K562 (cell line): ENCODE measurements around the gene MOB3B.

Experiments used
- BDP1 ChIP-seq: IDR thresholded peaks from 3 replicates; pipeline ENCODE4 v1.6.1; 2011; ENCODE audit not compliant: insufficient read length, insufficient read depth
- EZH2 ChIP-seq: IDR thresholded peaks from 2 replicates; pipeline ENCODE4 v1.6.1; 2012; ENCODE audit warnings: low read depth, mild to moderate bottlenecking, inconsistent platforms, low read length, borderline replicate concordance
- KAT7 ChIP-seq: sonication (generic); formaldehyde crosslinking; IDR thresholded peaks from 2 replicates; pipeline ENCODE4 v1.8.0; 2022; ENCODE audit warnings: missing genetic modification reagents, mild to moderate bottlenecking, borderline replicate concordance
- NCOR1 ChIP-seq: fragments of 450-650 bp; IDR thresholded peaks from 2 replicates; pipeline ENCODE4 v1.6.1; 2016; ENCODE audit warnings: mild to moderate bottlenecking, moderate library complexity
- NFIC ChIP-seq: fragments of 450-650 bp; IDR thresholded peaks from 2 replicates; pipeline ENCODE4 v1.6.1; 2017; ENCODE audit warnings: mild to moderate bottlenecking, inconsistent platforms
- POLR2A ChIP-seq: fragments of 450-650 bp; conservative IDR thresholded peaks from 2 replicates; pipeline ENCODE4 v1.6.1; 2016
- RAD21 ChIP-seq, 2 experiments: fragments of 250-450 bp in 1 of 2; fragments of 450-650 bp in 1 of 2; sonication (Bioruptor Pico) in 1 of 2; formaldehyde crosslinking in 1 of 2; IDR thresholded peaks in 1 of 2; conservative IDR thresholded peaks in 1 of 2; 2 replicates each; pipeline versions ENCODE4 v1.4.0 to v1.8.0; 2020 to 2022; ENCODE audit warnings: mild to moderate bottlenecking in 2 of 2, moderate library complexity in 1 of 2
- SMC3 ChIP-seq: conservative IDR thresholded peaks from 2 replicates; pipeline ENCODE4 v1.6.1; 2011; ENCODE audit warnings: low read depth, low read length, improper control_type of control experiment; ENCODE audit not compliant: insufficient read depth
- SRSF3 ChIP-seq: fragments of 200-400 bp; formaldehyde crosslinking; IDR thresholded peaks from 2 replicates; pipeline ENCODE4 v1.6.1; 2016; ENCODE audit warnings: mild to moderate bottlenecking, low read length, moderate library complexity; ENCODE audit not compliant: insufficient read depth
- ZBTB8A ChIP-seq: fragments of 450-650 bp; IDR thresholded peaks from 2 replicates; pipeline ENCODE4 v1.6.1; 2018; ENCODE audit warnings: mild to moderate bottlenecking, moderate library complexity; ENCODE audit not compliant: partially characterized antibody
- TF ChIP-seq, protein P1 (sequence below): fragments of 250-450 bp; sonication (Bioruptor Pico); IDR thresholded peaks from 2 replicates; pipeline ENCODE4 v1.5.0; 2020; ENCODE audit warnings: mild to moderate bottlenecking, borderline replicate concordance
- TF ChIP-seq, protein P2 (sequence below), 3 experiments: IDR thresholded peaks in 2 of 3; conservative IDR thresholded peaks in 1 of 3; 2 replicates each; pipeline ENCODE4 v1.5.1; 2011 to 2012; ENCODE audit warnings: low read length in 3 of 3, mild to moderate bottlenecking in 3 of 3, control low read depth in 2 of 3, improper control_type of control experiment in 1 of 3, inconsistent platforms in 1 of 3, low read depth in 1 of 3, mixed read lengths in 1 of 3, moderate library complexity in 1 of 3; ENCODE audit not compliant: insufficient read depth in 2 of 3

DNA sequence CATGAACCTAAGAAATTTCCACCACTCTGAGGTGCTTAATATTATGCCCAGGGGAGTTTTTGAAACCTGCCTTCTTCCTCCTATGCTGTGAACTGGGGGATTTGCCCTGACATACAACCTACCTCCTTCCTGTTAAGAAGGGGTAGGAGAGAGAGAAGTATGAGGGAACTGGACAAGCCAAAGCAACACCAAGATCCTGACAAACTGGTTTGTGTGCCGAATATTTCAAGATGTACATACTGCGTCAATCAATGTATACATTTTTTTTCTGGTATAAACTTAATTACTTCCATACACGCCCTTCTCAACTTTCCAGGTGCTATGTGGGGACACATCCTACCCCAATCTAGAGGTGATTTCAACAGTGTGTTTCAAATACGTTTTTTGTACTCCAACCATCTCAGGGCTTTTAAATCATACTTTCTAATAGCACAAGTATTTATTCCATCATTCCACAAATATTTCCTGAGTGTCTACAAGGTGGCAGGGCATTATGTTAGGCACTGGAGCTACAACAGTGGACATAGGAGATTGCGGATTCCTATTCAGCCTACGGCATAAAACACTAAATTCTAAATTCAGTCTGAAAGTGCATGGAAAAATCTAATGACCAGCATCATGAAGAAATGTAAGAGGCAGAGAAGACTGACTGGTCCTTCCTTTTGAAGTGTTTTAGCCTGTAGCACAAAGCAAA, 75.6 kb downstream of the MOB3B start:
- TF ChIP-seq SMC3 (no peak), RAD21 (CRISPR knock-in tag; conservative IDR thresholded peaks at IDR 0.05 in 1 of 2, IDR thresholded peaks at IDR 0.05 in 1 of 2) (no peak), BDP1 (no peak), KAT7 (CRISPR knock-in tag) (no peak), POLR2A (no peak), SRSF3 (no peak), NCOR1 (no peak), ZBTB8A (no peak), NFIC (no peak), EZH2 (no peak)
- TF ChIP-seq, protein P1, sequence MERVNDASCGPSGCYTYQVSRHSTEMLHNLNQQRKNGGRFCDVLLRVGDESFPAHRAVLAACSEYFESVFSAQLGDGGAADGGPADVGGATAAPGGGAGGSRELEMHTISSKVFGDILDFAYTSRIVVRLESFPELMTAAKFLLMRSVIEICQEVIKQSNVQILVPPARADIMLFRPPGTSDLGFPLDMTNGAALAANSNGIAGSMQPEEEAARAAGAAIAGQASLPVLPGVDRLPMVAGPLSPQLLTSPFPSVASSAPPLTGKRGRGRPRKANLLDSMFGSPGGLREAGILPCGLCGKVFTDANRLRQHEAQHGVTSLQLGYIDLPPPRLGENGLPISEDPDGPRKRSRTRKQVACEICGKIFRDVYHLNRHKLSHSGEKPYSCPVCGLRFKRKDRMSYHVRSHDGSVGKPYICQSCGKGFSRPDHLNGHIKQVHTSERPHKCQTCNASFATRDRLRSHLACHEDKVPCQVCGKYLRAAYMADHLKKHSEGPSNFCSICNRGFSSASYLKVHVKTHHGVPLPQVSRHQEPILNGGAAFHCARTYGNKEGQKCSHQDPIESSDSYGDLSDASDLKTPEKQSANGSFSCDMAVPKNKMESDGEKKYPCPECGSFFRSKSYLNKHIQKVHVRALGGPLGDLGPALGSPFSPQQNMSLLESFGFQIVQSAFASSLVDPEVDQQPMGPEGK = no peak
- TF ChIP-seq, protein P2, sequence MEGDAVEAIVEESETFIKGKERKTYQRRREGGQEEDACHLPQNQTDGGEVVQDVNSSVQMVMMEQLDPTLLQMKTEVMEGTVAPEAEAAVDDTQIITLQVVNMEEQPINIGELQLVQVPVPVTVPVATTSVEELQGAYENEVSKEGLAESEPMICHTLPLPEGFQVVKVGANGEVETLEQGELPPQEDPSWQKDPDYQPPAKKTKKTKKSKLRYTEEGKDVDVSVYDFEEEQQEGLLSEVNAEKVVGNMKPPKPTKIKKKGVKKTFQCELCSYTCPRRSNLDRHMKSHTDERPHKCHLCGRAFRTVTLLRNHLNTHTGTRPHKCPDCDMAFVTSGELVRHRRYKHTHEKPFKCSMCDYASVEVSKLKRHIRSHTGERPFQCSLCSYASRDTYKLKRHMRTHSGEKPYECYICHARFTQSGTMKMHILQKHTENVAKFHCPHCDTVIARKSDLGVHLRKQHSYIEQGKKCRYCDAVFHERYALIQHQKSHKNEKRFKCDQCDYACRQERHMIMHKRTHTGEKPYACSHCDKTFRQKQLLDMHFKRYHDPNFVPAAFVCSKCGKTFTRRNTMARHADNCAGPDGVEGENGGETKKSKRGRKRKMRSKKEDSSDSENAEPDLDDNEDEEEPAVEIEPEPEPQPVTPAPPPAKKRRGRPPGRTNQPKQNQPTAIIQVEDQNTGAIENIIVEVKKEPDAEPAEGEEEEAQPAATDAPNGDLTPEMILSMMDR (IDR thresholded peaks at IDR 0.05 in 2 of 3, conservative IDR thresholded peaks at IDR 0.05 in 1 of 3; ENCODE audit: insufficient read depth in 2 of 3, low read depth in 1 of 3, low read length in 3 of 3) = no peak
